Activated naive CD8-positive, alpha-beta T cell (primary cell): ENCODE data around the gene ANXA10.
"Not testable (repeated sequence)": the region's sequence is repeated elsewhere in the genome, so short reads cannot be mapped to it uniquely, and the experiment has no call there.

Experiments used
- H3K27ac Mint-ChIP-seq: one replicate; pipeline ENCODE4 v1.8.0; 2021; ENCODE audit warnings: mixed read lengths
- H3K27me3 Mint-ChIP-seq: one replicate; pipeline ENCODE4 v1.8.0; 2021; ENCODE audit warnings: mixed read lengths
- H3K36me3 Mint-ChIP-seq: one replicate; pipeline ENCODE4 v1.8.0; 2021; ENCODE audit warnings: mixed read lengths
- H3K4me1 Mint-ChIP-seq: one replicate; pipeline ENCODE4 v1.8.0; 2021; ENCODE audit warnings: low read depth, mixed read lengths
- H3K4me3 Mint-ChIP-seq: one replicate; pipeline ENCODE4 v1.8.0; 2021; ENCODE audit warnings: mild to moderate bottlenecking, mixed read lengths
- H3K9me3 Mint-ChIP-seq: one replicate; pipeline ENCODE4 v1.8.0; 2021; ENCODE audit warnings: low read depth, mixed read lengths

The ANXA10 gene

DNA sequence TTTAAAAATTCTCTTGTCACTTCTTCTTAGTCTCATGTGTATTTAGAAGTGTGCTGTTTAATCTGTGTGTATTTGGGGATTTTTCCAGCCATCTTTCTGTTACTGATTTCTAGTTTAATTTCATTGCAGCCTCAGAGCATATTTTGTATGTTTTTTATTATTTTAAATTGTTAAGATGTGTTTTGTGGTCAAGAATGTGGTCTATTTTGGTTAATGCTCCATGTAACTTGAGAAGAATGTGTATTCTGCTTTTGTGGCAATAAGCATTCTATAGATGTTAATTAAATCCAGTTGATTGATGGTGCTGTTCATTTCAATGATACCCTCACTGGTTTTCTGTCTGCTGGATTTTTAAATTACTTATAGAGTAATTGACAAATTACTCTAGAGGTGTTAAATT is 38.9 kb downstream of the ANXA10 start:
- no peaks in the 10 kb centered on the region for H3K4me1 Mint-ChIP-seq
- H3K9me3 Mint-ChIP-seq: no peaks in the 10 kb centered on the region
- H3K27me3 Mint-ChIP-seq: peaks cover 13% of the 10 kb centered on the region
- H3K4me3 Mint-ChIP-seq: no peak overlapping the region
- no peak overlapping the region for H3K27ac Mint-ChIP-seq
- H3K36me3 Mint-ChIP-seq: no peaks in the 10 kb centered on the region

DNA sequence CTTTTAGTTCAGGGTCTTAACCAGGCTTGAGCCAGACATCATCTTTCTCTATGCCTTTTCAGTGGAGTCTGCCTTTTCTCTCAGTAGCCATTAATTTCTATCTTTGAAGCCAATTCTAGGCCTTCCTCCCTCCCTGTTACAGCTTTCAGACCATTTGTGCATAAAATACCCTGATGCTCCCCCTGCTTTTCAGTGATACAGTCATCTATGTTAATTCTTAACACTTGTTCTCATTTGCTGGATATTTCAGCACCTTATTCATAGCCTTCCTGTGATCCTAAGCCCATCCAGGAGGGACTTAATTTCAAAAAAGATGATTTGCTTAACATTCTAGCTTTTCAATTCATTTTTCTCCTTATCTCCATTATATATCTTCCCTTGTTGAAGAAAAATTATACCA is 42.3 kb downstream of the ANXA10 start:
- Mint-ChIP-seq H3K27ac (no peak overlapping the region), H3K27me3 (peaks cover 13% of the 10 kb centered on the region), H3K9me3 (no peaks in the 10 kb centered on the region), H3K4me3 (no peak overlapping the region), H3K36me3 (no peaks in the 10 kb centered on the region), H3K4me1 (no peaks in the 10 kb centered on the region)

DNA sequence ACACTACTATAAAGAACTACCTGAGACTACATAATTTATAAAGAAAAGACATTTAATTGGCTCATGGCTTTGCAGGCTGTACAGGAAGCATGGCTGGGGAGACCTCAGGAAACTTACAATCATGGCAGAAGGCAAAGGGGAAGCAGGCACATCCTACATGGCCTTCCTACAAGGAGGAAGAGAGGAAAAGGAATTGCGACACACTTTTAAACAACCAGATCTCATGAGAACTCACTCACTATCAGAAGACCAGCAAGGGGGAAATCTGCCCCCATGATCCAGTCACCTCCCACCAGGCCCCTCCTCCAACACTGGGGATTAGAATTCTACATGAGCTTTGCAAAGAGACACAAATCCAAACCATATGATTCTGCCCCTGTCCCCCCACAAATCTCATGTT is 43.5 kb downstream of the ANXA10 start:
- H3K4me1 Mint-ChIP-seq, H3K4me3 Mint-ChIP-seq, H3K27me3 Mint-ChIP-seq, H3K36me3 Mint-ChIP-seq, H3K9me3 Mint-ChIP-seq, H3K27ac Mint-ChIP-seq: not testable (repeated sequence)

DNA sequence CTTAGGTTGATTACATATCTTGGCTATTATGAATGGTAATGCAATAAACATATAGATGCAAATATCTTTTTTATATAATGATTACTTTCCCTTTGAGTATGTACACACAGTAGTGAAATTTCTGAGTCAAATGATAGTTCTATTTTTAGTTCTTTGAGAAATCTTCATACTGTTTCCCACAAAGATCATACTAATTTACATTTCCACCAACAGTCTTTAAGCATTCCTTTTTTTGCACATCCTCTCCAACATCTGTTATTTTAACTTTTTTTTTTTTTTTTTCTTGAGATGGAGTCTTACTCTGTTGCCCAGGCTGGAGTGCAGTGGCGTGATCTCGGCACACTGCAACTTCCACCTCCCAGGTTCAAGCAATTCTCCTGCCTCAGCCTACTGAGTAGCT is 45.4 kb downstream of the ANXA10 start:
- not testable (repeated sequence) for H3K27me3 Mint-ChIP-seq, H3K9me3 Mint-ChIP-seq, H3K4me3 Mint-ChIP-seq, H3K36me3 Mint-ChIP-seq, H3K27ac Mint-ChIP-seq, H3K4me1 Mint-ChIP-seq

DNA sequence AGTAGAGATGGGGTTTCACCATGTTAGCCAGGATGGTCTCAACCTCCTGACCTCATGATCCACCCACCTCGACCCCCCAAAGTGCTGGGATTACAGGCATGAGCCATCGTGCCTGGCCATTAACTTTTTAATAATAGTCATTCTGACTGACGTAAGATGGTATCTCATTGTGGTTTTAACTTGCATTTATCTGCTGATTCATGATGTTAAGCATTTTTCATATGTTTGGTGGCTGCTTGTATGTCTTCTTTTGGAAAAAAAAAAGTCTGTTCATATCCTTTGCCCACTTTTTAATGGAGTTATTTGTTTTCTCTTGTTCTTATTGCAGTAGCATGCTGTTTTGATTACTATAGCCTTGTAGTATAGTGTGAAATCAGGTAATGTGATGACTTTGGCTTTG is 45.8 kb downstream of the ANXA10 start:
- no peaks in the 10 kb centered on the region for H3K9me3 Mint-ChIP-seq
- no peak overlapping the region for H3K27ac Mint-ChIP-seq
- peaks cover 6% of the 10 kb centered on the region for H3K27me3 Mint-ChIP-seq
- H3K4me1 Mint-ChIP-seq: no peaks in the 10 kb centered on the region
- H3K4me3 Mint-ChIP-seq: no peak overlapping the region
- no peaks in the 10 kb centered on the region for H3K36me3 Mint-ChIP-seq

DNA sequence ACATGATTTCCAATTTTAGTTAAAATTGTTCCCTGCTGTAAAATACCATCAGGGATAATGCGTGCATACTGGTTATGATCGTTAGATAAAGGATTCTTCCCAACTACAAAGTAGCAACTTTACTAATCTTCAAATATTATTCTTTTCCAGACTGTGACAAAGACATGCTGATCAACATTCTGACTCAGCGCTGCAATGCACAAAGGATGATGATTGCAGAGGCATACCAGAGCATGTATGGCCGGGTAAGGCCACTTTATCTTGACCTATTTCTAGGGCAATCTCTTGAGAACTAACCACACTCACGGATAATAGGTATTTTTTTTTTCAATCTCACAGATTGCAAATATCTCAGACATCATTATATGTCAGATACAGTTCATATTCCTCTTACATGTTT is 47.0 kb downstream of the ANXA10 start:
- Mint-ChIP-seq H3K4me3 (no peak overlapping the region), H3K36me3 (no peaks in the 10 kb centered on the region), H3K27me3 (peaks cover 6% of the 10 kb centered on the region), H3K27ac (no peak overlapping the region), H3K9me3 (no peaks in the 10 kb centered on the region), H3K4me1 (no peaks in the 10 kb centered on the region)

DNA sequence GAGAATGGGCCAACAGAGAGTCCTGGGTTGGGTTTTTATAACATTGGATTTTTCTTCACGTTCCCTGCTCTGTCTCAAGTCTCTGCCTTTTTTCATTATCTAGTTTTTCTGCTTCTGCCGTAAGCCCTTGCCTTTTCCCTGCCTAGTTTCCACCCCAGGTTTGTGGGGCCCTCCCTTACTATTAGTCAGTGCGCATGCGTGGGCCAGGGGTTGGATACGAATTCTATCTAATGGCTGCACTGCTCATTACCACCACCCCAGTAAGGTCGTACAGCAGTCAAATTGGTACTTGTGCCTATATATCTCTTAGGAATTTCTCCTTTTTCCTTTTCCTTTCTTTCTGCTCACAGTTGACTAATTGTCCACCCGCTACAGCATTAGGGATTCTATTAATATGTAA is 49.4 kb downstream of the ANXA10 start:
- no peaks in the 10 kb centered on the region for H3K9me3 Mint-ChIP-seq
- H3K4me1 Mint-ChIP-seq: no peaks in the 10 kb centered on the region
- no peak overlapping the region for H3K27ac Mint-ChIP-seq
- H3K36me3 Mint-ChIP-seq: no peaks in the 10 kb centered on the region
- H3K27me3 Mint-ChIP-seq: peaks cover 3% of the 10 kb centered on the region
- no peak overlapping the region for H3K4me3 Mint-ChIP-seq

DNA sequence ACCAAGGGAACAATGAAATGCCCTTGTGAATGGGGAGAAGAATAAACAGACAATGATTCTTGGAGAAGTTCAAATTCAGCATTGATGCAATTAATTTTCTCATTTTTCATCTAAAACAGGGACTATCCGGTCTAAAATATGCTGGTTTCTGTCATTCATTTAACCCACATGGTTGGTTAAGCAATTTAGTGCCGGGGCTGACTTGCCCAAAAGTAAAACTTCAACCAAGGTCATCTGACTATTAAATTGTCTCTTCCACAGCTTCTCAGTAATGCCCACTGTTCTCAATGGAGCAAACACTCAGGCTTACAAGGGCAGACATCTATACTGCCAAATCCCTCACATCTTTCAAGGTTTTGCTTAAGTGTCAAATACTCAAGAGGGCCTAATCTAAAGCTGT is 51.3 kb downstream of the ANXA10 start:
- Mint-ChIP-seq H3K36me3 (no peaks in the 10 kb centered on the region), H3K4me3 (no peak overlapping the region), H3K27me3 (peaks cover 3% of the 10 kb centered on the region), H3K9me3 (no peaks in the 10 kb centered on the region), H3K27ac (no peak overlapping the region), H3K4me1 (no peaks in the 10 kb centered on the region)

DNA sequence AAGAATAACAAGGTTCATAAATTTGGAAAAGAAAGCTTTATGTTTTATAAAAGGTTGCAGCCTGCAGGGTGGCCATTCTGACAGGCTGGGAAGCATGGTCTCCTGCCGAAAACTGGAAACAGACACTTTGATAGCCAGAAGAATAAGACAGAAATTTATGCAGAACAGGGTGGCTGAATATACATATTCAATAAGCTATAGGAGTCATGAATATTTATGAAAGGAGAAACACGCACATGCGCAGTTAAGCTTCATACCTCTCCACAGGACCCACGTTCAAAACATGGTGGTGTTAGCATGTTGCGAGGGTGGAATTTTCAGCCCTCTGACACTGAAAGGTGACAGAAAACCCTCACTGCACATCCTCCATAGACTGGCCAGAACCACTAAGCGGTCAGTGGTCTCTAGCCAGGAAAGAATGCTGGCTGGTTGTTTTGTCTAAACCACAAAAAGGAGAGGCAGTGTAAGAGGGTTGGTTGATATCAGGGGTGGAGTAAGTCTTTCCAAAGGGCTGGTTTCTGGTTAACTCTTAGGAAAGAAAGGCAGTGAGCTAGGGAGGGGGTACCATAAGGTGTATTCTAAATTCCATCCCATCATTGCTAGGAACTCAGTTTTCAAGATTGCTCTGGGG is 58.2 kb downstream of the ANXA10 start:
- Mint-ChIP-seq H3K36me3 (no peaks in the 10 kb centered on the region), H3K4me1 (peaks cover 4% of the 10 kb centered on the region), H3K27me3 (no peaks in the 10 kb centered on the region), H3K4me3 (no peak overlapping the region), H3K9me3 (no peaks in the 10 kb centered on the region), H3K27ac (no peak overlapping the region)

DNA sequence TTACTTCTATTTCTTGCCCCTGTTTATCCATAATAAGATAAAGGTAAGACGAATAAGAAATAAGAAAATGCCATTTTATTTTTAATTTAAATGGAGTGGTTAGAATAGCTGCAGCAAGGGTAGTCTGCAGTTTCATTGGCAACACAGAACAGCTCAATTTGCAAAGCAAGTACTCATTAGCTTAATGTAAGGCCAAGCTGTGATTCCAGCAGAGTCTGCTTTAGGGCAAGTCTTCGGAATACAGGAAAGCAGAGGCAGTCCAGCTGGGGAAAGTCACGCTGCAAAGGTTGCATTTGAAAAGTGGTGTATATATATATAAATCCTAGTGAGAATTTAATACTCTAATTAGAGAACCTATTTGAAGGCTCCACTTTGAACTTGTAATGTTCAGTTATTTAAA is 59.0 kb downstream of the ANXA10 start:
- Mint-ChIP-seq H3K4me1 (peaks cover 4% of the 10 kb centered on the region), H3K36me3 (no peaks in the 10 kb centered on the region), H3K27ac (no peak overlapping the region)

DNA sequence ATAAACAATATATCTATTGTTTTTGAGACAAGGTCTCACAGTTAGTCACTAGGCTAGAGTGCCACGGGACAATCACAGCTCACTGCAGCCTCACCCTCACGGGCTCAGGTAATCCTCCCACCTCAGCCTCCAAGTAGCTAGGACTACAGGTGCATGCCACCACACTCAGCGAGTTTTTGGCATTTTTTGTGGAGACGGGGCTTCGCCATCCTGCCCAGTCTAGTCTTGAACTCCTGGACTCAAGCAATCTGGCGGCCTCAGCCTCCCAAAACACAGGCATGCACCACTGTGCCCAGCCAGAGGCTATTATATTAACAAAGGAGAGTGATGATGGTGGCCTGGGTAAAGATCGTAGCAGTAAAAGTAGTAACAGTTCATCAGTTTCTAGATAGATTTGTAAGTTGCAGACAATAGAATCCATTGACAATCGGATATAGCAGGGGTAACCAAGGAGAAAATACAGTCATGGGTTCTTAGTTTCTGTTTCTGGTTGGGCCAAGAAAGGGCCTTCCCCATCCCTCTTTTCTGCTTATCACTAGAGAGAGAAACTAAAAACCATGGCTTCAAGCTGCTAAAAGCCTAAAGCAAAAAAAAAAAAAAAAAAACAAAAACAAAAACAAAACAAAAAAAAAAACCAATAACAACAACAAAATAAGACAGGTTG is 60.6 kb downstream of the ANXA10 start:
- Mint-ChIP-seq H3K36me3 (no peaks in the 10 kb centered on the region), H3K27me3 (no peaks in the 10 kb centered on the region), H3K27ac (no peak overlapping the region), H3K4me3 (peak overlapping the region; percentile 74), H3K9me3 (no peaks in the 10 kb centered on the region), H3K4me1 (peaks cover 4% of the 10 kb centered on the region)

More for the DNA sequence above, 59.0 kb downstream of the ANXA10 start:
- Mint-ChIP-seq H3K4me3 (no peak overlapping the region), H3K27me3 (no peaks in the 10 kb centered on the region), H3K9me3 (no peaks in the 10 kb centered on the region)

DNA sequence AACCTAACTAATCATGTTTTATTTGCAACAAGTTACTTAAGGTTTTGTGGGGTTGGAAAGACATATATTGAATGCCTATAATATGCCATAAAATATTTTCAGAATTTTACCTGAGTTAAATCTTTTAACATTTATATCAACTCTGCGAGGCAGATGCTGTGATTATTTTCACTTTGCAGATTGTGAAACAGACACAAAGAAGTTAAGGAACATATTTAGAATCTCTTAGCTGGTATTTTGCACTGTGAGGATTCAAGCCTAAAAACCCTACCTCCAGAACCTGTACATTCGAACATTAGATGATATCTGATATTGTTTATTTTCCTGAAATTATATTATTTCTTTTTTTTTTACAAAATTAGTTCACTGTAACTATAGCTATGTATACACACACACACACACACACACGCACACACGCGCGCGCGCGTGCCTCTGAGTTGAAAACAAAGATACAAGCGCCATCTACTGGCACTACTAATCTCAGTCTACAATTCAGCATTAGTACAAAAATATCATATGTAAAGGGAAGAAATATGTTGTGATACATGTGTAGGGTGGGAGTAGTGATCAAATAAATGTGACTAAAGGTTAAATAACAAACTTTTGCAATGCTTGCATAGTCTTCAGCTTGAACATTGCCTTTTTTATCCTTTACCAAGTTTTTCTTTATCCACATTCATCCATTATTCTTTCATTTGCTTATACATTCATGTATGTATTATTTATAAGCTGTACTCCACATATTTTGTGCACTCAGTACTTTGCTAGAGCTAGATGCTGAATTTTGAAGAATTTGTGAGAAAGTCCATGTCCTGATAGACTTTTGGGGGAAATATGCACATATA is 61.5 kb downstream of the ANXA10 start:
- H3K36me3 Mint-ChIP-seq: no peaks in the 10 kb centered on the region
- no peak overlapping the region for H3K27ac Mint-ChIP-seq
- H3K9me3 Mint-ChIP-seq: peaks cover under 1% of the 10 kb centered on the region
- no peaks in the 10 kb centered on the region for H3K27me3 Mint-ChIP-seq
- peaks cover 4% of the 10 kb centered on the region for H3K4me1 Mint-ChIP-seq
- peak overlapping the region; percentile 74 for H3K4me3 Mint-ChIP-seq

DNA sequence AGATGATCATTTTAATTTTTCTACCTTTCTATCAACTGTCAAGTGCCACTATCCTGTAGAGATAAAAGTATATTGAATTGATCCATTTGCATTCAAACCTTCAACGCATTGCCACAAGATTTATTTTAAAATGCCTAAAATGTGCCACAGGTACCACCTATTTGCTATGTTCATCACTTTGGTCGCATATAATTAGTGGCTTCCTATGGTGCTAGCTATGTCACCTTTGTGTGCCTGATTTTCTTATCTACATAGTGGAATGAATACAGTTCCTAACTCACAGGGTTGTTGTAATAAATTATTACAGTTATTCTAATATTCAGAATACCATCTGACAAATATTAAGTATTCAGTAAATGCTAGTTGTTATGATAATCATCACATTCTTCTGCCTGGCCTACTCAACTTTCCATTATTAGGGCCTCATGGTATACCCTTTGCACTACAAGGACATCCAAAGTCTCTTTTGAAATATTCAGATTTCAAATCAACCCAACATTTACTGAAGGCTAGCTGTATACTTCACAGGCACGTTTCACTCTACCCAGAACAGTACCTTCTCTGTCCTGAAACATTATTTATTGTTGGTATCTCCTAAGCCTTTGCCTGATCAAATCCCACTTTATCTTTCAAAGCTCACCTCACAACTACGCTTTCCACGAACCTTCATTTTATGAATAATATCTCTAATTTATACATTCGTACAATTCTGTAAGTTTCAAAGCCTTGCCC is 62.4 kb downstream of the ANXA10 start:
- Mint-ChIP-seq H3K4me1 (peaks cover 4% of the 10 kb centered on the region), H3K27ac (no peak overlapping the region), H3K9me3 (peaks cover 7% of the 10 kb centered on the region), H3K36me3 (no peaks in the 10 kb centered on the region), H3K27me3 (no peaks in the 10 kb centered on the region), H3K4me3 (no peak overlapping the region)

DNA sequence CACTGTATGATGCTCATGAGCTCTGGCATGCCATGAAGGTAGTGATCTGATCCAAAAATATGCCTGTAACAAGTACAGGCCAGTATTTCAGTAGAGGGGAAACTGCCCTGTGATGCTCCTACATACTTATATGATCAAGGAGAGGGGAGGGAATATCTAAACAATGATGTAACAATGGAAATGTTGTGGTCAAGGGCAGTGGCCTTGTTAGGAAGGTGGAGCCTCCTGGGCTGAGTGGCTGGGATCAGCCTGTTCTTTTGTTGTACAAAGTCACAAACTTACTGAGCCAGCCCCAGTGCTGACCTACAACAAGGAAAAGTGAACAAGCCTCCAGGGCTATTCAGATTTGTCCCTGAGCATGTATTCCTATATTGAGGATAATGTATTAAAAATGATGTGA is 70.3 kb downstream of the ANXA10 start:
- H3K36me3 Mint-ChIP-seq: no peaks in the 10 kb centered on the region
- H3K27me3 Mint-ChIP-seq: peaks cover 4% of the 10 kb centered on the region
- peaks cover 11% of the 10 kb centered on the region for H3K9me3 Mint-ChIP-seq
- H3K4me1 Mint-ChIP-seq: no peaks in the 10 kb centered on the region
- H3K4me3 Mint-ChIP-seq: no peak overlapping the region
- no peak overlapping the region for H3K27ac Mint-ChIP-seq

DNA sequence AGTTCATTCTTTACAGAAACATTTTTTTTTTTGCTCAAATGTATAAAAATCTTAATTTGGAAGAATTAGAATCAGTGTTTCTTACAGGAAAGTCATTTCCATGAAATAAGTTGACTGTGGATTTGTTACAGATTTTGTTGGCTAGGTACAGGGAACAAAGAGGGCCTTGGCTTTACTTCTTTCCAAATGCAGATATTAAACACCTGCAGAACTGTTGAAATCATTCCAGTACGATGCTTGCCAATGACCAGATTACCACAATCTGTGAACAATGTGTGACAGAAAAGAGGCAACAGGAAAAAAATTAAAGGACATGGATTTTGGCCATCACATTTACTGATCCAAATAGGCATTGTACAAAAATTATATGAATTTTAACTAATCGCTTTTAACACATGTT is 70.8 kb downstream of the ANXA10 start:
- Mint-ChIP-seq H3K9me3 (peaks cover 11% of the 10 kb centered on the region), H3K4me1 (no peaks in the 10 kb centered on the region), H3K27ac (no peak overlapping the region)

More for the DNA sequence above, 70.8 kb downstream of the ANXA10 start:
- Mint-ChIP-seq H3K36me3 (no peaks in the 10 kb centered on the region), H3K27me3 (peaks cover 4% of the 10 kb centered on the region), H3K4me3 (no peak overlapping the region)
